T-cell (primary cell): Measurements from ENCODE around the gene PPL. TPM values are rescaled to one million over a fixed set of nuclear protein-coding genes. Genes with fewer than 3 reads are reported as not detected.

ENCODE experiments used
- ATAC-seq, 4 experiments: fragments of 200-7000 bp in 3 of 4; fragments of 150-1000 bp in 1 of 4; cut with Tn5 transposase; replicated peaks in 1 of 4; 1 replicate in 3 of 4; 2 replicates in 1 of 4; pipeline ENCODE4 v1.10.0; 2021; ENCODE audit warnings: moderate library complexity in 3 of 4, mild to moderate bottlenecking in 2 of 4, moderate number of reproducible peaks in 1 of 4
- CTCF ChIA-PET, 2 donors: fragments of 300-600 bp; sonication (Branson Sonifier 250); formaldehyde crosslinking; loops; one replicate each; lab custom pipeline; 2022; ENCODE audit warnings: antibody characterized with exemption in 2 of 2; lab: Charles Lee
- POLR2A ChIA-PET, 2 donors: fragments of 300-600 bp; sonication (Branson Sonifier 250); formaldehyde crosslinking; loops; one replicate each; lab custom pipeline; 2022; ENCODE audit warnings: antibody characterized with exemption in 2 of 2; lab: Charles Lee
- DNase-seq, 35 experiments: peaks; one replicate each; pipeline versions ENCODE4 v3.0.0 to v3.0.0-alpha.2; 2013 to 2023
- H3K27ac ChIP-seq: one replicate; pipeline ENCODE4 v1.5.1; 2013; ENCODE audit warnings: low read length
- H3K27me3 ChIP-seq, 2 experiments: replicated peaks in 1 of 2; 1 replicate in 1 of 2; 2 replicates in 1 of 2; pipeline versions ENCODE4 v1.6.1 to v1.7.0; 2013; ENCODE audit warnings: low read length in 1 of 2, mixed read lengths in 1 of 2; ENCODE audit not compliant: control insufficient read depth in 2 of 2, insufficient read depth in 2 of 2; ENCODE audit errors: extremely low read depth in 1 of 2
- H3K36me3 ChIP-seq, 2 donors: 1 replicate in 1 of 2; 2 replicates in 1 of 2; pipeline versions ENCODE4 v1.6.1 to v1.7.0; 2013; ENCODE audit warnings: low read length in 1 of 2; ENCODE audit not compliant: control insufficient read depth in 2 of 2, insufficient read depth in 1 of 2; ENCODE audit errors: extremely low read depth in 1 of 2
- H3K4me1 ChIP-seq, 2 experiments: 1 replicate in 1 of 2; 2 replicates in 1 of 2; pipeline versions ENCODE4 v1.6.1 to v1.7.0; 2013; ENCODE audit warnings: low read length in 2 of 2, mixed read lengths in 1 of 2; ENCODE audit not compliant: insufficient read depth in 2 of 2, control insufficient read depth in 1 of 2; ENCODE audit errors: extremely low read depth in 1 of 2
- H3K4me3 ChIP-seq, 2 donors: 1 replicate in 1 of 2; 2 replicates in 1 of 2; pipeline versions ENCODE4 v1.5.1 to v1.7.0; 2013; ENCODE audit warnings: mild to moderate bottlenecking in 2 of 2, low read length in 1 of 2, moderate library complexity in 1 of 2; ENCODE audit not compliant: control insufficient read depth in 1 of 2; ENCODE audit errors: extremely low read depth in 1 of 2
- H3K9me3 ChIP-seq: 2 replicates; pipeline ENCODE4 v1.7.0; 2013
- H3K27ac Mint-ChIP-seq, 2 donors: one replicate each; pipeline ENCODE4 v1.8.0; 2020 to 2021; ENCODE audit warnings: mild to moderate bottlenecking in 2 of 2, mixed read lengths in 2 of 2
- H3K27me3 Mint-ChIP-seq, 2 donors: one replicate each; pipeline ENCODE4 v1.8.0; 2021 to 2022; ENCODE audit warnings: mixed read lengths in 2 of 2
- H3K36me3 Mint-ChIP-seq: one replicate; pipeline ENCODE4 v1.8.0; 2021; ENCODE audit warnings: mixed read lengths
- H3K4me1 Mint-ChIP-seq, 3 donors: one replicate each; pipeline ENCODE4 v1.8.0; 2020 to 2022; ENCODE audit warnings: mixed read lengths in 3 of 3, mild to moderate bottlenecking in 1 of 3
- H3K4me3 Mint-ChIP-seq, 3 donors: one replicate each; pipeline ENCODE4 v1.8.0; 2020 to 2022; ENCODE audit warnings: mild to moderate bottlenecking in 3 of 3, mixed read lengths in 3 of 3, moderate library complexity in 3 of 3
- H3K9me3 Mint-ChIP-seq, 3 donors: one replicate each; pipeline ENCODE4 v1.8.0; 2020 to 2022; ENCODE audit warnings: mixed read lengths in 3 of 3
- WGBS: methylation state at CpG from one replicate; pipeline ENCODE4 v1.1.5; 2013; ENCODE audit warnings: missing lambda C conversion rate; ENCODE audit not compliant: insufficient coverage; 5-methylcytosine and 5-hydroxymethylcytosine counted together
- total RNA-seq, 35 experiments: library from RNA in 6 of 35; stranded (reverse) in 6 of 35; fragments of 120-200 nt in 1 of 35; gene quantifications; one replicate each; pipeline versions ENCODE4 v1.2.1 to v1.2.4 and lab custom pipeline; 2013 to 2026

The PPL gene
- total RNA-seq, 5 donors from 2014 or later (not counting 1 experiment from before 2014, with no cell fraction given): 0.10 to 0.32 (median 0.12) TPM; not detected in 2

DNA sequence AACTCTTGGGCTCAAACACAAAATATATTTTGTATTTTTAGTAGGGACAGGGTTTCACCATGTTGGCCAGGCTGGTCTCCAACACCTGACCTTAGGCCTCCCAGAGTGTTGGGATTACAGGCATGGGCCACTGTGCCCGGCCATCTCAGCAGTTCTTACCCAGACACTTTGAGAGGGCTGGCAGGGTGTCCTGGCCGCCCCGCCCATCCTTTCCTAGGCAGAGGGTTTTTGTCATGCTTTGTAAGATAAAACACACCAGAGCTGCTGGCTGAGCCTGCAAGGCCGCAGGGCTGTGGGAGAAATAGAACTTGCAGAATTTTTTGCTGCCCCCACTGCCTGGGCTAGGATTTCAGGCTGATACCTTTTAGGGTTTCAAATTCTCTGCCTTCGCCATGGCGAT, 8.7 kb downstream of the PPL start:
- H3K9me3 ChIP-seq: no peaks in the 10 kb centered on the region
- Mint-ChIP-seq H3K27me3 (peaks cover 6 to 10% of the 10 kb centered on the region in 2 donors), H3K4me1 (no peaks in the 10 kb centered on the region), H3K36me3 (peaks cover 7% of the 10 kb centered on the region), H3K9me3 (peaks cover 5 to 12% (median 12%) of the 10 kb centered on the region in 3 donors), H3K27ac (no peak overlapping the region), H3K4me3 (no peak overlapping the region)
- ATAC-seq (no peak), DNase-seq (no peak)
- 89% methylated on average over 3 of the region's 6 CpGs for WGBS
- H3K4me1 ChIP-seq: no peaks in the 10 kb centered on the region
- no peak overlapping the region for H3K4me3 ChIP-seq
- ChIA-PET POLR2A (no interaction called here), CTCF (interaction anchor here in 1 of 2 donors (0.6 kb wide), 1 partner anchor 476 kb away, joined by 5 read pairs; no protein-coding TSS in a partner anchor)
- H3K27ac ChIP-seq: no peak overlapping the region
- no peaks in the 10 kb centered on the region for H3K36me3 ChIP-seq
- H3K27me3 ChIP-seq: peaks cover 0 to 26% of the 10 kb centered on the region in 2 experiments

DNA sequence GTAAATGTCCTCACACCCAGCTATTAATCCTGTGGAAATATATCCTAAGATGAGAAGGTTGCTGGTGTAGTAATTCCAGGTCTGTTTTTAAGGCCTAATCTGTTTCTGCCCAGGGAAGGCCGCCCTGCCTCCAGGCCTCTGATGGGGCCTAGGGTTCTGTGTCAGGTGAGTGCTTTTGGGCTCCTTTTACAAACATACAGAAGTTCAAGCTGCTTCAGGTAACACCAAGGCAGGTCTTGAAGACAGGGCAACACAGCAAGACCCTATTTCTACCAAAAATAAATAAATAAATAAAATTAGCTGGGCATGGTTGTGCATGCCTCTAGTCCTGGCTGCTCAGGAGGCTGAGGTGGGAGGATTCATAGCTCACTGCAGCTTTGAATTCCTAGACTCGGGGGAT, 9.3 kb downstream of the PPL start:
- Histone ChIP-seq H3K27ac (no peak overlapping the region), H3K27me3 (peaks cover 0 to 25% of the 10 kb centered on the region in 2 experiments), H3K4me3 (no peak overlapping the region), H3K36me3 (no peaks in the 10 kb centered on the region), H3K9me3 (no peaks in the 10 kb centered on the region), H3K4me1 (no peaks in the 10 kb centered on the region)
- ATAC-seq (no peak), DNase-seq (no peak)
- ChIA-PET CTCF (no interaction called here), POLR2A (no interaction called here)
- 100% methylated on average over 1 of the region's 2 CpGs for WGBS
- Mint-ChIP-seq H3K4me1 (no peaks in the 10 kb centered on the region), H3K9me3 (peaks cover 5 to 12% (median 12%) of the 10 kb centered on the region in 3 donors), H3K27me3 (peaks cover 6 to 8% of the 10 kb centered on the region in 2 donors), H3K36me3 (peaks cover 7% of the 10 kb centered on the region), H3K27ac (no peak overlapping the region), H3K4me3 (no peak overlapping the region)

DNA sequence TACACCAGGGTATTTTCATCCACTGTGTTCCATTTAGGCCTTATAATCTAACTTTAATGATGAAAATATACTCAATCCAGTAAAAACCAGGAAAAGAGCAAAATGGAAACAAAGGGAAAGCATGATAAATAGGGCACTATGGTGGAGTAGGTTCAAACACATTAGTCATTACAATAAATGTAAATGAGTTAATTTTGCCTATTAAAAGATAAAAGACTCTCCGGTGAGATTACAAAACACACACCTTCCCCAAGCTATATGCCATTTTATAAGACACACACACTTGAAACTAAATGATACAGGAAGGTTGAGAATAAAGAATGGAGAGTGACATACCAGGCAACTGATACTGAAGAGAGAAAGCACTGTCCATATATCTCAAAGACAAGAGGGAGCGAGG, 10.0 kb downstream of the PPL start:
- peaks cover 7% of the 10 kb centered on the region for H3K36me3 Mint-ChIP-seq
- POLR2A ChIA-PET: no interaction called here

DNA sequence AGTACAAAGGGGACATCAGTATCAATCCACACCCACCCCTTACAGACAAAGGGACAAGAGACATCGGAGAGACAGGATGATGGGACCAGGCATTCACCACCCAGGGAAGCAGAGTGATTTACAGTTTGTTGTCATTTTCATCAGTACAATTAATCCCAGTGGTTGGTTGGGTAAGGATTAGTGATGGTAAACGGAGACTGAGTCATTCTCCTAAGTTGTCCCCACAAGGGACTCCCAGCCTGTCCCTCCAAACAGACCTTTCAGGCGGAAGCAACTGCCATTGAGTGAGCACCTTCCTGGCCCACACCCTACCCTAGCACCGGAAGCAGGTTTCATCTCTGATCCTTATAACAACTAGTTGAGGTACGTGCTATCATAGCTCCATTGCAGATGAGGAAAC, 11.2 kb downstream of the PPL start:
- H3K4me1 Mint-ChIP-seq: no peaks in the 10 kb centered on the region
- Histone ChIP-seq H3K4me3 (no peak overlapping the region), H3K27me3 (peaks cover 0 to 25% of the 10 kb centered on the region in 2 experiments), H3K9me3 (no peaks in the 10 kb centered on the region), H3K27ac (no peak overlapping the region), H3K4me1 (no peaks in the 10 kb centered on the region), H3K36me3 (no peaks in the 10 kb centered on the region)
- 100% methylated on average over 1 of the region's 5 CpGs for WGBS
- CTCF ChIA-PET: no interaction called here
- POLR2A ChIA-PET: no interaction called here
- H3K27me3 Mint-ChIP-seq: peaks cover 4 to 6% of the 10 kb centered on the region in 2 donors
- ATAC-seq (no peak), DNase-seq (no peak)
- peaks cover 5 to 12% (median 12%) of the 10 kb centered on the region in 3 donors for H3K9me3 Mint-ChIP-seq
- no peak overlapping the region for H3K4me3 Mint-ChIP-seq
- H3K27ac Mint-ChIP-seq: no peak overlapping the region
- H3K36me3 Mint-ChIP-seq: peaks cover 7% of the 10 kb centered on the region

More for the DNA sequence above, 10.0 kb downstream of the PPL start:
- peaks cover 0 to 24% of the 10 kb centered on the region in 2 experiments for H3K27me3 ChIP-seq
- Mint-ChIP-seq H3K27me3 (peaks cover 6 to 7% of the 10 kb centered on the region in 2 donors), H3K27ac (no peak overlapping the region), H3K4me1 (no peaks in the 10 kb centered on the region), H3K4me3 (no peak overlapping the region), H3K9me3 (peaks cover 5 to 12% (median 12%) of the 10 kb centered on the region in 3 donors)
- H3K36me3 ChIP-seq: no peaks in the 10 kb centered on the region
- no peaks in the 10 kb centered on the region for H3K4me1 ChIP-seq
- ATAC-seq (no peak), DNase-seq (no peak)
- CTCF ChIA-PET: interaction anchor here in 1 of 2 donors (0.7 kb wide), 2 partner anchors 12 to 1070 kb away, joined by 4 to 6 read pairs; no protein-coding TSS in a partner anchor
- H3K9me3 ChIP-seq: no peaks in the 10 kb centered on the region
- no CpG with 5 or more reads among the region's 2 CpGs for WGBS
- H3K4me3 ChIP-seq: no peak overlapping the region
- no peak overlapping the region for H3K27ac ChIP-seq

DNA sequence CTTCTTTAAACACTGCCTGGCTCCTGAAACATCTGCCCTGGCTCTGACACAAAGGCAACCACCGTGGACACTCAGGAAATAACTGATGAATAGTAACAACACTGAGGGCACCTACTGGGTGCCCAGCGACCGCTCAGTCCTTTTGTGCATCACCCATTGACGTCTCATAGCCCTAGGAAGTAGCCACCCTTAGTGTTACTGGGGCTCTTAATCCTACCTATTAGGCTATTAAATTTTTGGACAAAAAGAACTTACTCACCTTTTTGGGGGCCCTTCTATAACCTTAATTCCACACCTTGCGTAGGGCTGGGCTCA, 11.7 kb downstream of the PPL start:
- H3K9me3 Mint-ChIP-seq: peaks cover 5 to 12% (median 12%) of the 10 kb centered on the region in 3 donors
- no peaks in the 10 kb centered on the region for H3K4me1 Mint-ChIP-seq
- DNase-seq (no peak), ATAC-seq (no peak)
- Histone ChIP-seq H3K36me3 (no peaks in the 10 kb centered on the region), H3K27me3 (peaks cover 0 to 25% of the 10 kb centered on the region in 2 experiments), H3K9me3 (no peaks in the 10 kb centered on the region), H3K4me1 (no peaks in the 10 kb centered on the region), H3K4me3 (no peak overlapping the region), H3K27ac (no peak overlapping the region)
- H3K27ac Mint-ChIP-seq: no peak overlapping the region
- POLR2A ChIA-PET: no interaction called here
- peaks cover 0 to 5% of the 10 kb centered on the region in 2 donors for H3K27me3 Mint-ChIP-seq
- H3K4me3 Mint-ChIP-seq: no peak overlapping the region
- H3K36me3 Mint-ChIP-seq: peaks cover 7% of the 10 kb centered on the region
- CTCF ChIA-PET: no interaction called here
- no CpG with 5 or more reads among the region's 5 CpGs for WGBS

DNA sequence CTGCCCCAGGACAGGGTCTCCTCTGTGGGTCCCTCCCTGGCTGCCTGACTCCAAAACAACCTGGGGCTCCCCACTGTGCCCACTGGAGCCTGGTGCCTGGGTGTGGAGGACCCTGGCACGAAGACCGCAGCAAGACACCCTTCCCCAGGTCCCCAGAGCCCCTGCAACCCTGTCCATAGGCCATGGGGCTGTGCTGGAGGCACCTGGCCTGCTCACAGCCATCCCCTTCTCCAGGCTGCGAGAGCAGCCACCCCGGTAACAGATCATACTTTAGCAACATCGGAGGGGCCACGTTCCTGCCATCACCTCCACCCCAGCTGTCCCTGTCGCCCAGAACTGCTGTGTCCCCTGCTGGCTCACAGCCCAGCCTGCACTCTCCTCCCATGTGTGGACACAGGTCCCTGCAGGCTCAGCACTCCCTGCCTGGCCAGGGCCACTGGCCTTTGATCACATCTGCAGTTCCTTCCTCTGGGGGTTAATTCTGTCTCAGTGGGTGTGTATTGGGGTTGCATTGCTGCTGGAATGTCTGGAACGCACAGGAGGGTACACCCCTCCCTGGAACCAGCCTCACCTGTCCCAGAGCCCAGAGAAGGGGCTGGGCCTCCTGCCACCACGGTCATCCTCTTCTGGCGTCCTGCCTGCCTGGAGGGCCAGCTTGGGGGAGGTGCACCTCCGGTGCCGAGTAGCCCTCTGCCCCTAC, 12.2 kb downstream of the PPL start:
- WGBS: 62% methylated on average over 11 of the region's 12 CpGs
- Mint-ChIP-seq H3K27ac (no peak overlapping the region), H3K36me3 (peaks cover 7% of the 10 kb centered on the region), H3K4me3 (no peak overlapping the region), H3K9me3 (peaks cover 5 to 12% (median 12%) of the 10 kb centered on the region in 3 donors), H3K4me1 (no peaks in the 10 kb centered on the region), H3K27me3 (peaks cover 0 to 5% of the 10 kb centered on the region in 2 donors)
- DNase-seq (no peak), ATAC-seq (no peak)
- Histone ChIP-seq H3K27ac (no peak overlapping the region), H3K4me3 (no peak overlapping the region), H3K9me3 (no peaks in the 10 kb centered on the region), H3K4me1 (no peaks in the 10 kb centered on the region), H3K36me3 (no peaks in the 10 kb centered on the region), H3K27me3 (peaks cover 0 to 25% of the 10 kb centered on the region in 2 experiments)
- ChIA-PET POLR2A (no interaction called here), CTCF (no interaction called here)
